Central memory CD8-positive, alpha-beta T cell (primary cell): ENCODE data around the gene VPS9D1.
A peak's percentile ranks its signal among the peaks of the same experiment; 100 is the strongest.

Experiments
- ATAC-seq: fragments of 150-1000 bp; cut with Tn5 transposase; replicated peaks from 2 replicates; pipeline ENCODE4 v1.10.0; 2022; ENCODE audit warnings: mild to moderate bottlenecking, moderate FRiP score, moderate number of reproducible peaks; ENCODE audit not compliant: poor library complexity, severe bottlenecking; ENCODE audit errors: extremely low read depth
- DNase-seq, 2 donors: peaks; one replicate each; pipeline ENCODE4 v3.0.0; 2021; ENCODE audit warnings: low spot score in 2 of 2
- H3K27ac Mint-ChIP-seq: one replicate; pipeline ENCODE4 v1.8.0; 2022; ENCODE audit warnings: low read depth, mild to moderate bottlenecking, moderate library complexity, mixed read lengths
- H3K27me3 Mint-ChIP-seq: one replicate; pipeline ENCODE4 v1.8.0; 2022; ENCODE audit warnings: mixed read lengths
- H3K36me3 Mint-ChIP-seq: one replicate; pipeline ENCODE4 v1.8.0; 2022; ENCODE audit warnings: mild to moderate bottlenecking, moderate library complexity, mixed read lengths; ENCODE audit not compliant: insufficient read depth
- H3K4me1 Mint-ChIP-seq: one replicate; pipeline ENCODE4 v1.8.0; 2022; ENCODE audit warnings: mixed read lengths
- H3K4me3 Mint-ChIP-seq: one replicate; pipeline ENCODE4 v1.8.0; 2022; ENCODE audit warnings: mild to moderate bottlenecking, moderate library complexity, mixed read lengths
- H3K9me3 Mint-ChIP-seq: one replicate; pipeline ENCODE4 v1.8.0; 2022; ENCODE audit warnings: mixed read lengths

The VPS9D1 gene

GRCh38 chr16:89720813-89721545 is at the start of gene VPS9D1, which contains the start of gene ZNF276:
VPS9D1 (minus strand) TSS chr16:89720898; CDS start chr16:89720861, 37 bp downstream.
ZNF276 (plus strand) TSS chr16:89721537; CDS start chr16:89721641, 104 bp downstream.
- Mint-ChIP-seq H3K9me3 (no peaks in the 10 kb centered on the region), H3K27ac (peak within 1 kb of the TSS; percentile 97), H3K27me3 (no peaks in the 10 kb centered on the region), H3K4me3 (peak within 1 kb of the TSS; percentile 93), H3K4me1 (peaks cover 49% of the 10 kb centered on the region), H3K36me3 (peaks cover 52% of the 10 kb centered on the region)
- DNase-seq: peak; percentile 63 to 76
- ATAC-seq: peak; percentile 41

GRCh38 chr16:89770367-89770766 is 49.7 kb upstream of the VPS9D1 start:
- Mint-ChIP-seq H3K4me3 (no peak overlapping the region), H3K36me3 (peaks cover 8% of the 10 kb centered on the region), H3K4me1 (peaks cover under 1% of the 10 kb centered on the region), H3K27me3 (no peaks in the 10 kb centered on the region), H3K9me3 (no peaks in the 10 kb centered on the region), H3K27ac (no peak overlapping the region)
- ATAC-seq (no peak), DNase-seq (no peak)

GRCh38 chr16:89765292-89765830 is 44.7 kb upstream of the VPS9D1 start:
- Mint-ChIP-seq H3K9me3 (no peaks in the 10 kb centered on the region), H3K27me3 (no peaks in the 10 kb centered on the region), H3K4me3 (peak overlapping the region; percentile 85)

GRCh38 chr16:89764711-89765201 is 44.1 kb upstream of the VPS9D1 start:
- no peaks in the 10 kb centered on the region for H3K9me3 Mint-ChIP-seq
- no peaks in the 10 kb centered on the region for H3K27me3 Mint-ChIP-seq
- peak overlapping the region; percentile 95 for H3K27ac Mint-ChIP-seq
- peaks cover 12% of the 10 kb centered on the region for H3K36me3 Mint-ChIP-seq
- no peak for DNase-seq
- peaks cover 39% of the 10 kb centered on the region for H3K4me1 Mint-ChIP-seq
- peak overlapping the region; percentile 85 for H3K4me3 Mint-ChIP-seq
- ATAC-seq: peak; percentile 75

More at GRCh38 chr16:89765292-89765830, 44.7 kb upstream of the VPS9D1 start:
- DNase-seq (no peak), ATAC-seq (peak; percentile 7)
- peaks cover 12% of the 10 kb centered on the region for H3K36me3 Mint-ChIP-seq
- peak overlapping the region; percentile 95 for H3K27ac Mint-ChIP-seq
- H3K4me1 Mint-ChIP-seq: peaks cover 35% of the 10 kb centered on the region

- Mint-ChIP-seq H3K9me3 (no peaks in the 10 kb centered on the region), H3K27me3 (no peaks in the 10 kb centered on the region), H3K27ac (peak overlapping the region; percentile 97), H3K4me3 (peak overlapping the region; percentile 79), H3K4me1 (peaks cover 39% of the 10 kb centered on the region), H3K36me3 (peaks cover 23% of the 10 kb centered on the region)
- DNase-seq (no peak), ATAC-seq (peak; percentile 41)
These were observed 40.7 kb upstream of the VPS9D1 start for GRCh38 chr16:89761304-89761922.

- peak overlapping the region; percentile 79 for H3K4me3 Mint-ChIP-seq
- peaks cover 25% of the 10 kb centered on the region for H3K36me3 Mint-ChIP-seq
- DNase-seq (no peak), ATAC-seq (no peak)
- peaks cover 33% of the 10 kb centered on the region for H3K4me1 Mint-ChIP-seq
- no peaks in the 10 kb centered on the region for H3K9me3 Mint-ChIP-seq
- H3K27ac Mint-ChIP-seq: no peak overlapping the region
- no peaks in the 10 kb centered on the region for H3K27me3 Mint-ChIP-seq
These were observed 39.1 kb upstream of the VPS9D1 start for GRCh38 chr16:89759746-89760340.

GRCh38 chr16:89749637-89750036 is 28.9 kb upstream of the VPS9D1 start:
- H3K27ac Mint-ChIP-seq: no peak overlapping the region
- peaks cover 16% of the 10 kb centered on the region for H3K36me3 Mint-ChIP-seq
- no peak overlapping the region for H3K4me3 Mint-ChIP-seq
- DNase-seq: no peak
- no peaks in the 10 kb centered on the region for H3K9me3 Mint-ChIP-seq
- H3K27me3 Mint-ChIP-seq: no peaks in the 10 kb centered on the region
- ATAC-seq: no peak
- H3K4me1 Mint-ChIP-seq: peaks cover 11% of the 10 kb centered on the region

- Mint-ChIP-seq H3K4me3 (no peak overlapping the region), H3K4me1 (peaks cover 11% of the 10 kb centered on the region), H3K27ac (no peak overlapping the region), H3K36me3 (peaks cover 14% of the 10 kb centered on the region), H3K9me3 (no peaks in the 10 kb centered on the region), H3K27me3 (no peaks in the 10 kb centered on the region)
- ATAC-seq: no peak
- DNase-seq: no peak
These were observed 28.2 kb upstream of the VPS9D1 start for GRCh38 chr16:89748921-89749320.

GRCh38 chr16:89748076-89748475 is 27.4 kb upstream of the VPS9D1 start:
- no peaks in the 10 kb centered on the region for H3K27me3 Mint-ChIP-seq
- no peak overlapping the region for H3K27ac Mint-ChIP-seq
- H3K36me3 Mint-ChIP-seq: peaks cover 15% of the 10 kb centered on the region
- DNase-seq (no peak), ATAC-seq (no peak)
- peaks cover 7% of the 10 kb centered on the region for H3K4me1 Mint-ChIP-seq
- H3K9me3 Mint-ChIP-seq: no peaks in the 10 kb centered on the region
- no peak overlapping the region for H3K4me3 Mint-ChIP-seq

GRCh38 chr16:89746043-89746442 is 25.3 kb upstream of the VPS9D1 start:
- peaks cover 20% of the 10 kb centered on the region for H3K36me3 Mint-ChIP-seq
- DNase-seq (no peak), ATAC-seq (no peak)
- no peak overlapping the region for H3K4me3 Mint-ChIP-seq
- H3K4me1 Mint-ChIP-seq: peaks cover 10% of the 10 kb centered on the region
- H3K27me3 Mint-ChIP-seq: no peaks in the 10 kb centered on the region
- no peak overlapping the region for H3K27ac Mint-ChIP-seq
- no peaks in the 10 kb centered on the region for H3K9me3 Mint-ChIP-seq

GRCh38 chr16:89744813-89745212 is 24.1 kb upstream of the VPS9D1 start:
- H3K27ac Mint-ChIP-seq: peak overlapping the region; percentile 16

GRCh38 chr16:89742948-89743347 is 22.2 kb upstream of the VPS9D1 start:
- Mint-ChIP-seq H3K36me3 (peaks cover 41% of the 10 kb centered on the region), H3K27me3 (no peaks in the 10 kb centered on the region), H3K9me3 (no peaks in the 10 kb centered on the region), H3K4me3 (no peak overlapping the region), H3K27ac (no peak overlapping the region), H3K4me1 (peaks cover 13% of the 10 kb centered on the region)
- DNase-seq (no peak), ATAC-seq (no peak)

More at GRCh38 chr16:89744813-89745212, 24.1 kb upstream of the VPS9D1 start:
- ATAC-seq (no peak), DNase-seq (no peak)
- Mint-ChIP-seq H3K9me3 (no peaks in the 10 kb centered on the region), H3K4me3 (no peak overlapping the region), H3K36me3 (peaks cover 31% of the 10 kb centered on the region), H3K4me1 (peaks cover 8% of the 10 kb centered on the region), H3K27me3 (no peaks in the 10 kb centered on the region)
